Left lung (tissue), 10 donors: ENCODE measurements around the gene SCGN. TPM values are rescaled to one million over a fixed set of nuclear protein-coding genes. Genes with fewer than 3 reads are reported as not detected.

ENCODE experiments used
- ATAC-seq: fragments of 200-7000 bp; cut with Tn5 transposase; one replicate; pipeline ENCODE4 v1.9.1; 2020; ENCODE audit warnings: moderate library complexity
- DNase-seq, 4 donors: peaks; one replicate each; pipeline ENCODE4 v3.0.0-alpha.2; 2013 to 2020
- H3K27ac ChIP-seq, 2 donors: fragments of 200-600 bp; sonication (generic) in 1 of 2; one replicate each; pipeline versions ENCODE4 v1.5.0 to v1.8.0; 2020 to 2021
- H3K27me3 ChIP-seq, 2 donors: fragments of 200-600 bp; sonication (generic) in 1 of 2; one replicate each; pipeline versions ENCODE4 v1.5.0 to v1.8.0; 2020 to 2021
- H3K36me3 ChIP-seq, 2 donors: fragments of 200-600 bp; sonication (generic) in 1 of 2; one replicate each; pipeline versions ENCODE4 v1.5.0 to v1.8.0; 2020 to 2021
- H3K4me1 ChIP-seq, 2 donors: fragments of 200-600 bp; one replicate each; pipeline ENCODE4 v1.8.0; 2021
- H3K4me3 ChIP-seq, 2 donors: fragments of 200-600 bp; sonication (generic) in 1 of 2; one replicate each; pipeline versions ENCODE4 v1.5.0 to v1.8.0; 2020 to 2021; ENCODE audit warnings: mild to moderate bottlenecking in 1 of 2
- H3K9me3 ChIP-seq, 2 donors: fragments of 200-600 bp; sonication (generic) in 1 of 2; one replicate each; pipeline versions ENCODE4 v1.5.0 to v1.8.0; 2020 to 2021
- intact Hi-C, 2 donors: fragments of 100-400 bp; cut with DNase I; formaldehyde crosslinking; loops; one replicate each; pipeline versions ENCODE4 v1.11.2 to v1.14.2; 2022
- polyA plus RNA-seq, 6 donors: library from polyadenylated mRNA; unstranded; fragments of 120-200 nt; gene quantifications; one replicate each; pipeline ENCODE4 v1.2.1, GENCODE V29; 2013; ENCODE audit not compliant: insufficient read length in 6 of 6
- total RNA-seq, 2 donors: library from RNA; stranded (reverse); fragmentation: NEBNext Ultra II Directional; extraction: Animal tissue kit (Norgen Biotek cat#: 25700); gene quantifications; one replicate each; pipeline ENCODE4 v1.2.1, GENCODE V29; 2021
- TF ChIP-seq, protein P1 (sequence below), 2 donors: fragments of 200-600 bp; sonication (generic) in 1 of 2; IDR thresholded peaks; one replicate each; pipeline versions ENCODE4 v1.5.0 to v1.8.0; 2021; ENCODE audit warnings: antibody characterized with exemption in 2 of 2
- donor health status: DM: no; HTN: yes; CAD: no.
- donor health status: DM: no; HTN: no; CAD: no.

Gene SCGN
- total and polyA plus RNA-seq, 8 donors = 1.4 to 3.0 (median 1.7) TPM; not detected in 2

DNA sequence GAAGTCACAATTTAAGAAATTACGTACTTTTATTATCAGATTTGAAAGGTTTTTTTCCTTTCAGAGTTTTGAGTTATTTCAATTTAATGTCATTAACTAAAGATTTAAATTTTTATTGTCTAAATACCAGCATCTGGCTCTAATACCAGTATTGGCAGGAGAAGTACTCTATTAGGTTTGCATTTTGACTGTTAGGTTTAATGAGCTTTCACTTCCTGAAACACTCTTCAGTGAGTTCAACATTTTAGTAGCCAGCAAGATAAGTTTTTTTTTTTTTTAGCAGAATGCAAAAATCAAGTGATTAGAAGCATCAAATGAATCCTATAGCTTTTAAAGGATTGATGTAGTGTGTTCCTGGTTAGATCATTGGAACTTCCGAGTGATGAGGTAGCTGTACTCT is 34.0 kb upstream of the SCGN start:
- TF ChIP-seq, protein P1, sequence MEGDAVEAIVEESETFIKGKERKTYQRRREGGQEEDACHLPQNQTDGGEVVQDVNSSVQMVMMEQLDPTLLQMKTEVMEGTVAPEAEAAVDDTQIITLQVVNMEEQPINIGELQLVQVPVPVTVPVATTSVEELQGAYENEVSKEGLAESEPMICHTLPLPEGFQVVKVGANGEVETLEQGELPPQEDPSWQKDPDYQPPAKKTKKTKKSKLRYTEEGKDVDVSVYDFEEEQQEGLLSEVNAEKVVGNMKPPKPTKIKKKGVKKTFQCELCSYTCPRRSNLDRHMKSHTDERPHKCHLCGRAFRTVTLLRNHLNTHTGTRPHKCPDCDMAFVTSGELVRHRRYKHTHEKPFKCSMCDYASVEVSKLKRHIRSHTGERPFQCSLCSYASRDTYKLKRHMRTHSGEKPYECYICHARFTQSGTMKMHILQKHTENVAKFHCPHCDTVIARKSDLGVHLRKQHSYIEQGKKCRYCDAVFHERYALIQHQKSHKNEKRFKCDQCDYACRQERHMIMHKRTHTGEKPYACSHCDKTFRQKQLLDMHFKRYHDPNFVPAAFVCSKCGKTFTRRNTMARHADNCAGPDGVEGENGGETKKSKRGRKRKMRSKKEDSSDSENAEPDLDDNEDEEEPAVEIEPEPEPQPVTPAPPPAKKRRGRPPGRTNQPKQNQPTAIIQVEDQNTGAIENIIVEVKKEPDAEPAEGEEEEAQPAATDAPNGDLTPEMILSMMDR (IDR thresholded peaks at IDR 0.05) = no peak
- no peaks in the 10 kb centered on the region for H3K9me3 ChIP-seq
- ATAC-seq = no peak
- no peak overlapping the region for H3K27ac ChIP-seq
- H3K4me3 ChIP-seq = no peak overlapping the region
- no peak for DNase-seq
- H3K27me3 ChIP-seq = no peaks in the 10 kb centered on the region
- no peaks in the 10 kb centered on the region for H3K36me3 ChIP-seq
- no peaks in the 10 kb centered on the region for H3K4me1 ChIP-seq
- intact Hi-C loops = no loop called here

DNA sequence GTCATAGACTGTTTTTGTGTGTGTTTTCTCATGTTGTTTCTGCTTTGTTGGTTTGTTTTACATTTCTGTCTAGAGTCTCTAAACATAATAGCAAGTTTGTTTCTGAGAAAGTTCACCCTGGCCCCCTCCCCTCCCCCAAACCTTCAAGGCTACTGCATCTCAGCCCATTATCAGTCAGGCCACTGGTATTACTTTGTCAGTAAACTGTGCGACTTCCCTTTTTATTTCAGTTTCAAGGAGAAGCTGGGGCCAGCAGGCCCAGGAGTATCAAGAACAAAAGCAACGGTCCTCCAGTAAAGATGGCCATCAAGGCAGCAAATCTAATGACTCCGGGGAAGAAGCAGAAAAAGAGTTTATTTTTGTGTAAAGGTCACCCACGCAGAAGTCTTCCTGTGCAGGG is 32.8 kb upstream of the SCGN start:
- no peak for DNase-seq
- Histone ChIP-seq H3K27me3 (no peaks in the 10 kb centered on the region), H3K36me3 (no peaks in the 10 kb centered on the region), H3K9me3 (no peaks in the 10 kb centered on the region), H3K4me1 (no peaks in the 10 kb centered on the region), H3K27ac (no peak overlapping the region), H3K4me3 (no peak overlapping the region)
- ATAC-seq = no peak
- TF ChIP-seq, protein P1 (IDR thresholded peaks at IDR 0.05) = no peak
- intact Hi-C loops = no loop called here

DNA sequence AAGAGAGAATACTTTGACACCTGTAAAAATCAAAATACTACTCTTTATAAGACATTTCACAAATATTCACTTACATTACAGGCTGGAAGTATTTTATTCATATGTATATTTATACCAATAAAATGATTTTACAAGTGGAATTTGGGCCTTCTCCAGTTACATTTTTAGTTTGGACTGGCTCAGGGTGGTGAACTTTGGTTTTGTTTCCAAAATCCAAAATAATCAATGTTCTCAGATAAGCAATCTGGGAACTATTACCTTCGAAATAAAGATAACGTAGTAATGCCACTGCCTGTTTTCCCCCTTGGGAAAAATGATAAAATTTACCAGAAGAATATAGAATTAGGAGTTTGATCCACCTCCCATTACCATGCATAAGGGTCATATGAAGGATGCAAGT is 31.6 kb upstream of the SCGN start:
- TF ChIP-seq, protein P1 (IDR thresholded peaks at IDR 0.05) = no peak
- H3K36me3 ChIP-seq = no peaks in the 10 kb centered on the region
- H3K9me3 ChIP-seq = no peaks in the 10 kb centered on the region
- no peak overlapping the region for H3K27ac ChIP-seq
- no peak for DNase-seq
- H3K27me3 ChIP-seq = no peaks in the 10 kb centered on the region
- intact Hi-C loops = no loop called here
- ATAC-seq = no peak
- no peak overlapping the region for H3K4me3 ChIP-seq
- H3K4me1 ChIP-seq = no peaks in the 10 kb centered on the region

DNA sequence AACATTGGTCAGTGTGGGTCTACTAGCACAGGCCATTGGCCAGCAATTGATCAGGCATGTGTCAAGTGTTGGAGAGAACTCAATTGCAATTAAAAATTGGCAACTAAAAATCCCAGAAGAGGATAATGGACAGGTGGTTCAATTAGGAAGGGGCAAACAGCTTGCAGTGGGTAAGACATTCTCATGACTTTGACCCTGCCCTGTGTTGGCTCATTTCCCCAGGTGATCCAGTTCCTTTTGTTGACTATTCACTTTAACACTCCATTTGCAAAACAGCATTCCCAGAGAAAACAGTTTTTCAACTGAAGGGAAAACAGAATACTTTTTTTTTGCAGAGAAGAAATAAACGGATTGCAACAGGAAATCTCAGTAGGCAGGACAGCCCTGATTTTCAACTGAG is 28.9 kb upstream of the SCGN start:
- H3K4me1 ChIP-seq = no peaks in the 10 kb centered on the region
- no peaks in the 10 kb centered on the region for H3K36me3 ChIP-seq
- H3K9me3 ChIP-seq = no peaks in the 10 kb centered on the region
- ATAC-seq (no peak), DNase-seq (no peak)
- intact Hi-C loops = no loop called here
- no peak overlapping the region for H3K4me3 ChIP-seq
- H3K27me3 ChIP-seq = no peaks in the 10 kb centered on the region
- no peak overlapping the region for H3K27ac ChIP-seq
- TF ChIP-seq, protein P1 (IDR thresholded peaks at IDR 0.05) = no peak

DNA sequence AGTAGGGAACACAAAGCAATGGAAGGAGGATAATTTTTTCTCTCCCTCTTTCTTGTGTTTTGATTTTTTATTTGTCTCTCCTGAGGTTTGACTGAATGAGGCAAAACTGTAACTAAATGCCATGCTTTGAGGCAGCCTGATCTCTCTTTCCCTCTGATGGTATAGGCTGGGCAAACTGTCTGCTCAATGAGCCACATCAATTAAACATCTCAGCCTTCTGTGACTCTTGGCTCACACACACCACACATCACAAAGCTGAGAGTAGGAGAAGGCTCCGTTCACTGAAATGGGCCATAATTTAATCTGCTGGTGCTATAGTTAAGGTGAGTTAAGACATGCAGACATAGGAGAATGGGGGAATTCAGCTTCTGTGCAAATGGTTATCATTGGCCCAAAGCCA is 28.1 kb upstream of the SCGN start:
- Histone ChIP-seq H3K36me3 (no peaks in the 10 kb centered on the region), H3K27me3 (no peaks in the 10 kb centered on the region), H3K27ac (no peak overlapping the region), H3K4me3 (no peak overlapping the region), H3K9me3 (no peaks in the 10 kb centered on the region), H3K4me1 (no peaks in the 10 kb centered on the region)
- TF ChIP-seq, protein P1 (IDR thresholded peaks at IDR 0.05) = no peak
- intact Hi-C loops = no loop called here
- DNase-seq (no peak), ATAC-seq (no peak)
